ENCODE results near the gene SLC35F4.
A peak's percentile ranks its signal among the peaks of the same experiment; 100 is the strongest.

Gene SLC35F4

DNA sequence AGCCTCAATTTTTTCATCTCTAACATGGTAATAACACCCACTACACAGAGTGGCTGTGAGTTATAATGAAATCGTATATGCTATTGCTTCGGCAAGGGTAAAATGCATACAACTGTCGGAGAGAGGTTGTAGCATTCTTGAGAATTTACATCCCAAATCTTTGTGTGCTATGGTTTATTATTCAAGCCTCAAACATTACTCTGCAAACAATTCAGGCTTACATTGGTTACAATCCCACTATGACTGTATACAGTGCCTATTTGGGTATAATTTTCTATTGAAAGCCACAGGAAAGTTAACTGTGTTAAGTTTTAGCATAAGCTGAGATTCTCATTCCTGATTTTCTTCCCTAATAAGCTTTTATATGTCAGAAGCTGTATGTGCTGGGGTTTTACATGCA is 20.6 kb downstream of the SLC35F4 start:
- in situ Hi-C loops (cut with HindIII; ENCODE audit: low pct_ligation_motif_present, low sequenced_read_pairs) = no loop called here
- TF ChIP-seq, protein P1, sequence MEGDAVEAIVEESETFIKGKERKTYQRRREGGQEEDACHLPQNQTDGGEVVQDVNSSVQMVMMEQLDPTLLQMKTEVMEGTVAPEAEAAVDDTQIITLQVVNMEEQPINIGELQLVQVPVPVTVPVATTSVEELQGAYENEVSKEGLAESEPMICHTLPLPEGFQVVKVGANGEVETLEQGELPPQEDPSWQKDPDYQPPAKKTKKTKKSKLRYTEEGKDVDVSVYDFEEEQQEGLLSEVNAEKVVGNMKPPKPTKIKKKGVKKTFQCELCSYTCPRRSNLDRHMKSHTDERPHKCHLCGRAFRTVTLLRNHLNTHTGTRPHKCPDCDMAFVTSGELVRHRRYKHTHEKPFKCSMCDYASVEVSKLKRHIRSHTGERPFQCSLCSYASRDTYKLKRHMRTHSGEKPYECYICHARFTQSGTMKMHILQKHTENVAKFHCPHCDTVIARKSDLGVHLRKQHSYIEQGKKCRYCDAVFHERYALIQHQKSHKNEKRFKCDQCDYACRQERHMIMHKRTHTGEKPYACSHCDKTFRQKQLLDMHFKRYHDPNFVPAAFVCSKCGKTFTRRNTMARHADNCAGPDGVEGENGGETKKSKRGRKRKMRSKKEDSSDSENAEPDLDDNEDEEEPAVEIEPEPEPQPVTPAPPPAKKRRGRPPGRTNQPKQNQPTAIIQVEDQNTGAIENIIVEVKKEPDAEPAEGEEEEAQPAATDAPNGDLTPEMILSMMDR (IDR thresholded peaks at IDR 0.05; ENCODE audit: low read depth, low read length, missing control alignments) = no peak
- Histone ChIP-seq H3K27ac (no peak overlapping the region), H3K4me3 (ENCODE audit: low read depth, low read length) (no peak overlapping the region), H3K36me3 (replicated peaks) (no peaks in the 10 kb centered on the region), H3K27me3 (replicated peaks) (no peaks in the 10 kb centered on the region)
- no peak for DNase-seq

DNA sequence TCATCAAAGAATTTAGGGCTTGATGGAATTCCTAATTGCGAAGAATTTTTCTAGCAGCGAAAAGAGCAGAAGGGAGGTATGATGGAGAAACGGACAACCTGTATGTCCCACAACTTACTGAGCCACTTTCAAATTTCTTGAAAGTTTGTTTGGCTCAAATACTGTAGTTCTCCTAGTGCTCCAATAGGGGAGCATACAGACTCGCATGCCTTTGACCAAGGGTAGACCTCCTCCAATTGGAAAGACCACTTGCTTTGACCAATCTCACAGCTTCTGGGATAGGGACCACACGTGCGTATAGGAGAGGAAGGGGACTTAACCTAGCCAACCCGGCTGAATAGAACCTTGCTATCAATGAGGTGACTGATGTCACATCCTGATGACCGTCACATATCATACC is 28.6 kb downstream of the SLC35F4 start:
- in situ Hi-C loops (cut with HindIII; ENCODE audit: low pct_ligation_motif_present, low sequenced_read_pairs) = no loop called here
- no peak for DNase-seq
- Histone ChIP-seq H3K27ac (no peak overlapping the region), H3K36me3 (replicated peaks) (no peaks in the 10 kb centered on the region), H3K4me3 (ENCODE audit: low read depth, low read length) (no peak overlapping the region), H3K27me3 (replicated peaks) (no peaks in the 10 kb centered on the region)
- TF ChIP-seq, protein P1 (IDR thresholded peaks at IDR 0.05; ENCODE audit: low read depth, low read length, missing control alignments) = no peak

DNA sequence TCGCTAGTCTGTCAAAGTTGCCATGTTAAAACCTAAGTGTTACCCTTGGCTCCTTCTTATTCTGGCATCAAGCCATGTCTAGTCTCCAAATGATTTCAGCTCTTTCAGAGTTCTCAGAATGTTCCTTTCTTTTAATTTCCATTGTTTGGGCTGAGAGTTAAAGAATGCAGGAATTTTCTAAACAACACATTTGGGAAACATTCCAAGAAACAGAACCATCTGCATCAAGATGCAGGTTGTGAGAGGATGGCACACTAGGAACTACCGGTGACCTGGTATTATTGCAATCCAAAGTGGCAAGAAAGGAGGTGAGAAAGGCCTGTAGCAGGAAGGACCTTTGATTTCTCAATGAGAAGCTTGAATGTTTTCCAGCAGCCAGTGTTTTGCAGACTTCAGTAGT is 30.1 kb downstream of the SLC35F4 start:
- in situ Hi-C loops (cut with HindIII; ENCODE audit: low pct_ligation_motif_present, low sequenced_read_pairs) = no loop called here
- no peak overlapping the region for H3K27ac ChIP-seq
- TF ChIP-seq, protein P1 (IDR thresholded peaks at IDR 0.05; ENCODE audit: low read depth, low read length, missing control alignments) = no peak
- no peak overlapping the region for H3K4me3 ChIP-seq (ENCODE audit: low read depth, low read length)
- no peaks in the 10 kb centered on the region for H3K27me3 ChIP-seq (replicated peaks)
- H3K36me3 ChIP-seq (replicated peaks) = no peaks in the 10 kb centered on the region
- no peak for DNase-seq

DNA sequence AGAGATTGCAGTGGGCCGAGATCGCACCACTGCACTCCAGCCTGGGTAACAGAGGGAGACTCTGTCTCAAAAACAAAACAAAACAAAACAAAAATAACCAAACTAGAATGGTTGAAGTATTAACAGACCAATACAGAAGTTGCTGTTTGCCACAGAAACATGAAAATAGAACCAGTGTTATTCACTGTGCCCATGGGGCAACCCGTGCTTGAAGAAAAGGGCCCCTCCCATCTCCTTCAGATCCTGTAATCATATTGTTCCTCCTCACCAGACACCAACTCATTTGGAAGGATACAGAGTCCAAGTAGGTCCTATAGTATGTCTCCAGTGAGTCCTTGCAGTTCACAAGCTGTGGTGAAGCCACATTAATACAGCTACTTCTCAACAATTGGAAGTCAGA is 30.9 kb downstream of the SLC35F4 start:
- Histone ChIP-seq H3K27ac (no peak overlapping the region), H3K27me3 (replicated peaks) (no peaks in the 10 kb centered on the region), H3K4me3 (ENCODE audit: low read depth, low read length) (no peak overlapping the region), H3K36me3 (replicated peaks) (no peaks in the 10 kb centered on the region)
- in situ Hi-C loops (cut with HindIII; ENCODE audit: low pct_ligation_motif_present, low sequenced_read_pairs) = no loop called here
- TF ChIP-seq, protein P1 (IDR thresholded peaks at IDR 0.05; ENCODE audit: low read depth, low read length, missing control alignments) = no peak
- DNase-seq = no peak

DNA sequence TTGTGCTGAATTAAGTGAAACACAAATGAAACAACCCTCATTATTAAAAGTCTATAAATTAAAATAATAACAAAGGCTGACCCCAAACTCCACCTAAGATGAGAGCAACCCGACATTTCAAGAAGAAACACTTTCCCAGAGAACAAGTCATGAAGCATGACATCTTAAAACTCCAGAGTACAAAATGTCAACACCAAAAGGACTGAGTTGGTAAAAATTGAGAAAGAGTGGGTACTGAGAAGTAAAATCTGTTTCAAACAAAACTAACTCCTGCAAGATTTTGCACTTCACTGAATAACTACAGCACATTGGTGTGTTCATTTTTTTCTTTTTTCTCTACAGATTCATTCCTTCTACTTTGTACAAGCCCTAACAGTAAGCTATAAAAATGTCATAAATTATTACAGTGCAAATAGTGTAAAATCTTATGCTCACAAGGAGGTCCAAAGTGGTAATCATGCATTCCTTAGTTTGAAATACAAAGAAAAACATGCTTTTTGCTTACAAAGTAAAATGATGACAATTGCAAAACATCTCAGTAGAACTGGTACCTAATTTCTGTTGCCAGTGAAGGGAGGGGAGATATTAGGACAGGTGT is 31.8 kb downstream of the SLC35F4 start:
- in situ Hi-C loops (cut with HindIII; ENCODE audit: low pct_ligation_motif_present, low sequenced_read_pairs) = no loop called here
- TF ChIP-seq, protein P1 (IDR thresholded peaks at IDR 0.05; ENCODE audit: low read depth, low read length, missing control alignments) = no peak
- no peak for DNase-seq
- H3K27ac ChIP-seq = no peak overlapping the region
- H3K36me3 ChIP-seq (replicated peaks) = no peaks in the 10 kb centered on the region
- H3K4me3 ChIP-seq (ENCODE audit: low read depth, low read length) = no peak overlapping the region
- no peaks in the 10 kb centered on the region for H3K27me3 ChIP-seq (replicated peaks)

DNA sequence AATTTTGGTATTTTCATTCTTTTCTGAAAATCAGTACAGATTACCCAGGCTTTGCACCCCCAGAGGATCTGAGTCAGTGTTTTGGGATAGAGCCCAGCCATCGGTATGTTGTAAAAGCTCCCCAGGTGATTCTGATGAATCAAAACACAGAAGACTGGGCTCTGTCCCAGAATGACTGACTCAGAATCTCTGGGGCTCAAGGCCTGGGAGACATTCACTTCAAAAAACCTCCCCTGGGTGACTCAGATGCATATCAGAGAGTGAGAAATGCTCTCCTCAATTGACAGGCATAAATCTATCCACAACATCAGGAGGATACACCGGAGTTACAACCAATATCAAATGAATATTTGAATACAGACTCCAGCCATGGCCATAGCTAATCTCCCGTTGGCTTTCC is 32.6 kb downstream of the SLC35F4 start:
- in situ Hi-C loops (cut with HindIII; ENCODE audit: low pct_ligation_motif_present, low sequenced_read_pairs) = no loop called here
- H3K27ac ChIP-seq = no peak overlapping the region
- peak; percentile 90 for DNase-seq

More for the DNA sequence above, 32.6 kb downstream of the SLC35F4 start:
- Histone ChIP-seq H3K36me3 (replicated peaks) (no peaks in the 10 kb centered on the region), H3K4me3 (ENCODE audit: low read depth, low read length) (no peak overlapping the region), H3K27me3 (replicated peaks) (no peaks in the 10 kb centered on the region)
- TF ChIP-seq, protein P1 (IDR thresholded peaks at IDR 0.05; ENCODE audit: low read depth, low read length, missing control alignments) = no peak
